ENCODE data around the gene MPP2.

DNA sequence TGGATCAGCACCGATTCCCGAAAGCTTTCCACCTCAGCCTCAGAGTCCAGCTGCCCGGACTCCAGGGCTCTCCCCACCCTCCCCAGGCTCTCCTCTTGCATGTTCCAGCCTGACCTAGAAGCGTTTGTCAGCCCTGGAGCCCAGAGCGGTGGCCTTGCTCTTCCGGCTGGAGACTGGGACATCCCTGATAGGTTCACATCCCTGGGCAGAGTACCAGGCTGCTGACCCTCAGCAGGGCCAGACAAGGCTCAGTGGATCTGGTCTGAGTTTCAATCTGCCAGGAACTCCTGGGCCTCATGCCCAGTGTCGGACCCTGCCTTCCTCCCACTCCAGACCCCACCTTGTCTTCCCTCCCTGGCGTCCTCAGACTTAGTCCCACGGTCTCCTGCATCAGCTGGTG lies 45.4 kb downstream of the MPP2 start:
- no peak for TF ChIP-seq CTCF (IDR thresholded peaks at IDR 0.05)
- TF ChIP-seq POLR2A (IDR thresholded peaks at IDR 0.05), result no peak
